H9 (cell line): ENCODE data around the gene TENT5C. TPM values are rescaled to one million over a fixed set of nuclear protein-coding genes. Genes with fewer than 3 reads are reported as not detected.
A peak's percentile ranks its signal among the peaks of the same experiment; 100 is the strongest.

Experiments used
- DNase-seq: peaks from one replicate; pipeline ENCODE4 v3.0.0-alpha.2; 2017
- H2AFZ ChIP-seq: one replicate; pipeline ENCODE4 v1.6.1; 2013; ENCODE audit warnings: mild to moderate bottlenecking, low read length, control low read depth, moderate library complexity
- H2AK5ac ChIP-seq: 2 replicates; pipeline ENCODE4 v1.6.1; 2013; ENCODE audit warnings: low read length, control low read depth, mixed read lengths; ENCODE audit not compliant: insufficient read length
- H2BK120ac ChIP-seq: one replicate; pipeline ENCODE4 v1.6.1; 2013; ENCODE audit warnings: low read depth, mild to moderate bottlenecking, low read length, control low read depth, inconsistent platforms; ENCODE audit not compliant: poor library complexity, severe bottlenecking
- H2BK12ac ChIP-seq: 2 replicates; pipeline ENCODE4 v1.6.1; 2013; ENCODE audit warnings: low read length, control low read depth, mixed read lengths, low read depth; ENCODE audit not compliant: insufficient read length
- H2BK15ac ChIP-seq: 2 replicates; pipeline ENCODE4 v1.6.1; 2013; ENCODE audit warnings: low read depth, low read length, control low read depth
- H2BK20ac ChIP-seq: one replicate; pipeline ENCODE4 v1.6.1; 2013; ENCODE audit warnings: low read depth, mild to moderate bottlenecking, low read length, control low read depth, inconsistent platforms; ENCODE audit not compliant: poor library complexity, severe bottlenecking
- H2BK5ac ChIP-seq: 2 replicates; pipeline ENCODE4 v1.6.1; 2013; ENCODE audit warnings: low read length, control low read depth, mixed read lengths; ENCODE audit not compliant: insufficient read length
- H3K14ac ChIP-seq: 2 replicates; pipeline ENCODE4 v1.6.1; 2013; ENCODE audit warnings: low read length, control low read depth; ENCODE audit not compliant: insufficient read depth
- H3K18ac ChIP-seq: 2 replicates; pipeline ENCODE4 v1.6.1; 2013; ENCODE audit warnings: low read depth, mild to moderate bottlenecking, mixed read lengths, low read length, control low read depth; ENCODE audit not compliant: insufficient read length
- H3K23ac ChIP-seq: 2 replicates; pipeline ENCODE4 v1.6.1; 2013; ENCODE audit warnings: low read length, control low read depth, mixed read lengths, low read depth; ENCODE audit not compliant: insufficient read length
- H3K23me2 ChIP-seq: 2 replicates; pipeline ENCODE4 v1.6.1; 2013; ENCODE audit warnings: low read depth, mild to moderate bottlenecking, mixed read lengths, low read length, control low read depth; ENCODE audit not compliant: insufficient read length, poor library complexity, severe bottlenecking
- H3K27ac ChIP-seq: 2 replicates; pipeline ENCODE4 v1.5.1; 2013; ENCODE audit warnings: low read length, control low read depth, mixed read lengths, low read depth; ENCODE audit not compliant: insufficient read length
- H3K27me3 ChIP-seq: 2 replicates; pipeline ENCODE4 v1.6.1; 2013; ENCODE audit warnings: low read length, control low read depth, inconsistent platforms; ENCODE audit not compliant: insufficient read depth
- H3K4ac ChIP-seq: 2 replicates; pipeline ENCODE4 v1.6.1; 2013; ENCODE audit warnings: low read depth, mild to moderate bottlenecking, control low read depth, inconsistent platforms, low read length, moderate library complexity
- H3K4me1 ChIP-seq: 2 replicates; pipeline ENCODE4 v1.6.1; 2013; ENCODE audit warnings: low read length, control low read depth, inconsistent platforms; ENCODE audit not compliant: insufficient read depth
- H3K4me2 ChIP-seq: 2 replicates; pipeline ENCODE4 v1.6.1; 2013; ENCODE audit warnings: low read length, control low read depth, mixed read lengths; ENCODE audit not compliant: insufficient read length, insufficient read depth
- H3K56ac ChIP-seq: 2 replicates; pipeline ENCODE4 v1.6.1; 2013; ENCODE audit warnings: low read depth, mild to moderate bottlenecking, mixed read lengths, low read length, control low read depth; ENCODE audit not compliant: insufficient read length
- H3K79me1 ChIP-seq: 2 replicates; pipeline ENCODE4 v1.6.1; 2013; ENCODE audit warnings: low read depth, mild to moderate bottlenecking, moderate library complexity, low read length, control low read depth, inconsistent platforms; ENCODE audit not compliant: insufficient read depth, poor library complexity, severe bottlenecking
- H3K79me2 ChIP-seq: 2 replicates; pipeline ENCODE4 v1.6.1; 2013; ENCODE audit warnings: low read length, control low read depth, inconsistent platforms; ENCODE audit not compliant: insufficient read depth
- H3K9ac ChIP-seq: 2 replicates; pipeline ENCODE4 v1.6.1; 2013; ENCODE audit warnings: low read length, control low read depth, mixed read lengths; ENCODE audit not compliant: insufficient read length; ENCODE audit errors: extremely low read depth
- H3K9me3 ChIP-seq: one replicate; pipeline ENCODE4 v1.6.1; 2013; ENCODE audit warnings: low read depth, low read length, inconsistent platforms; ENCODE audit not compliant: control insufficient read depth
- H3T11ph ChIP-seq: one replicate; pipeline ENCODE4 v1.6.1; 2013; ENCODE audit warnings: mild to moderate bottlenecking, low read length, control low read depth, inconsistent platforms
- H4K20me1 ChIP-seq: one replicate; pipeline ENCODE4 v1.6.1; 2013; ENCODE audit not compliant: control insufficient read depth, insufficient read length, insufficient read depth
- H4K5ac ChIP-seq: 2 replicates; pipeline ENCODE4 v1.6.1; 2013; ENCODE audit warnings: low read depth, mild to moderate bottlenecking, mixed read lengths, low read length, control low read depth; ENCODE audit not compliant: insufficient read length
- H4K8ac ChIP-seq: replicated peaks from 2 replicates; pipeline ENCODE4 v1.6.1; 2013; ENCODE audit warnings: low read length, control low read depth, mixed read lengths, low read depth; ENCODE audit not compliant: insufficient read length
- H4K91ac ChIP-seq: 2 replicates; pipeline ENCODE4 v1.6.1; 2013; ENCODE audit warnings: low read depth, mild to moderate bottlenecking, moderate library complexity, mixed read lengths, low read length, control low read depth; ENCODE audit not compliant: insufficient read length
- H3K27ac Mint-ChIP-seq, 3 experiments: 2 replicates in 2 of 3; 3 replicates in 1 of 3; pipeline ENCODE4 v1.8.0; 2020 to 2021; ENCODE audit warnings: mixed read lengths in 3 of 3, mild to moderate bottlenecking in 1 of 3, moderate library complexity in 1 of 3
- H3K27me3 Mint-ChIP-seq: 2 replicates; pipeline ENCODE4 v1.8.0; 2021; ENCODE audit warnings: low read depth, mild to moderate bottlenecking, moderate library complexity, mixed read lengths
- H3K36me3 Mint-ChIP-seq, 3 experiments: 2 replicates in 2 of 3; 3 replicates in 1 of 3; pipeline ENCODE4 v1.8.0; 2020 to 2021; ENCODE audit warnings: low read depth in 3 of 3, mixed read lengths in 3 of 3; ENCODE audit not compliant: insufficient read depth in 1 of 3
- H3K4me1 Mint-ChIP-seq, 2 experiments: 2 replicates each; pipeline ENCODE4 v1.8.0; 2020; ENCODE audit warnings: mixed read lengths in 2 of 2
- H3K4me3 Mint-ChIP-seq, 2 experiments: 2 replicates in 1 of 2; 3 replicates in 1 of 2; pipeline ENCODE4 v1.8.0; 2020 to 2021; ENCODE audit warnings: mild to moderate bottlenecking in 2 of 2, mixed read lengths in 2 of 2, moderate library complexity in 1 of 2
- H3K9me3 Mint-ChIP-seq, 2 experiments: 2 replicates in 1 of 2; 3 replicates in 1 of 2; pipeline ENCODE4 v1.8.0; 2020; ENCODE audit warnings: mild to moderate bottlenecking in 2 of 2, mixed read lengths in 2 of 2, moderate library complexity in 1 of 2
- CTCF ChIP-seq: fragments of 200-600 bp; sonication (generic); conservative IDR thresholded peaks from 3 replicates; pipeline ENCODE4 v1.8.0; 2021; ENCODE audit warnings: antibody characterized with exemption, mild to moderate bottlenecking
- WGBS: extraction: QIAGEN DNeasy Blood & Tissue Kit; methylation state at CpG from one replicate; pipeline ENCODE4 v1.1.7; 2013; ENCODE audit warnings: missing lambda C conversion rate, low lambda C conversion rate, mixed read lengths; ENCODE audit not compliant: insufficient read length; ENCODE audit errors: extremely low coverage; 5-methylcytosine and 5-hydroxymethylcytosine counted together
- total RNA-seq: library from RNA; stranded (reverse); gene quantifications from 2 replicates; pipeline ENCODE4 v1.2.1, GENCODE V29; 2021

The TENT5C gene
- total RNA-seq, 1 experiment from 2014 or later, result 0.37 TPM

GRCh38 chr1:117608115-117608615, 2.3 kb downstream of the TENT5C start:
- H3K27ac Mint-ChIP-seq, result no peak overlapping the region
- no peak overlapping the region for H3K18ac ChIP-seq
- H3K14ac ChIP-seq, result no peak overlapping the region
- H3K9me3 ChIP-seq, result no peaks in the 10 kb centered on the region
- H2BK120ac ChIP-seq, result no peak overlapping the region
- H3K4ac ChIP-seq, result no peak overlapping the region
- no peak for DNase-seq
- no peak overlapping the region for H2BK20ac ChIP-seq
- no peak overlapping the region for H2BK5ac ChIP-seq
- no peak overlapping the region for H3T11ph ChIP-seq
- H3K23me2 ChIP-seq, result peaks cover 12% of the 10 kb centered on the region
- no peak overlapping the region for H3K4me2 ChIP-seq
- H3K9ac ChIP-seq, result no peak overlapping the region
- no CpG with 5 or more reads among the region's 7 CpGs for WGBS
- no peak overlapping the region for H4K91ac ChIP-seq
- H3K9me3 Mint-ChIP-seq, result no peaks in the 10 kb centered on the region
- no peaks in the 10 kb centered on the region for H4K20me1 ChIP-seq
- H2AK5ac ChIP-seq, result no peak overlapping the region
- no peaks in the 10 kb centered on the region for H3K79me1 ChIP-seq
- no peak overlapping the region for H2BK15ac ChIP-seq
- peaks cover 80% of the 10 kb centered on the region for H3K27me3 Mint-ChIP-seq
- H3K27ac ChIP-seq, result no peak overlapping the region
- H2BK12ac ChIP-seq, result no peak overlapping the region
- no peaks in the 10 kb centered on the region for H3K79me2 ChIP-seq
- no peak overlapping the region for H4K8ac ChIP-seq
- H4K5ac ChIP-seq, result no peak overlapping the region
- H3K27me3 ChIP-seq, result peaks cover 11% of the 10 kb centered on the region; the same call in 1 of the 2 replicates
- no peak overlapping the region for H3K23ac ChIP-seq
- no peak for TF ChIP-seq CTCF
- H2AFZ ChIP-seq, result no peak overlapping the region
- H3K4me1 Mint-ChIP-seq, result peaks cover 19 to 24% of the 10 kb centered on the region in 2 experiments
- no peak overlapping the region for H3K56ac ChIP-seq
- no peaks in the 10 kb centered on the region for H3K4me1 ChIP-seq
- H3K36me3 Mint-ChIP-seq, result no peaks in the 10 kb centered on the region
- peak overlapping the region in 1 of 2 experiments; percentile 35; a peak in 1 of 5 replicates for H3K4me3 Mint-ChIP-seq
